VCaP (cell line): ENCODE measurements around the gene DLST.

Source experiments
- H3K27ac ChIP-seq: fragments of 450-650 bp; 2 replicates; pipeline ENCODE4 v1.5.1; 2017
- TF ChIP-seq, protein P1 (sequence below): fragments of 450-650 bp; conservative IDR thresholded peaks from 2 replicates; pipeline ENCODE4 v1.5.1; 2017; ENCODE audit warnings: mild to moderate bottlenecking, moderate library complexity

The DLST gene

DNA sequence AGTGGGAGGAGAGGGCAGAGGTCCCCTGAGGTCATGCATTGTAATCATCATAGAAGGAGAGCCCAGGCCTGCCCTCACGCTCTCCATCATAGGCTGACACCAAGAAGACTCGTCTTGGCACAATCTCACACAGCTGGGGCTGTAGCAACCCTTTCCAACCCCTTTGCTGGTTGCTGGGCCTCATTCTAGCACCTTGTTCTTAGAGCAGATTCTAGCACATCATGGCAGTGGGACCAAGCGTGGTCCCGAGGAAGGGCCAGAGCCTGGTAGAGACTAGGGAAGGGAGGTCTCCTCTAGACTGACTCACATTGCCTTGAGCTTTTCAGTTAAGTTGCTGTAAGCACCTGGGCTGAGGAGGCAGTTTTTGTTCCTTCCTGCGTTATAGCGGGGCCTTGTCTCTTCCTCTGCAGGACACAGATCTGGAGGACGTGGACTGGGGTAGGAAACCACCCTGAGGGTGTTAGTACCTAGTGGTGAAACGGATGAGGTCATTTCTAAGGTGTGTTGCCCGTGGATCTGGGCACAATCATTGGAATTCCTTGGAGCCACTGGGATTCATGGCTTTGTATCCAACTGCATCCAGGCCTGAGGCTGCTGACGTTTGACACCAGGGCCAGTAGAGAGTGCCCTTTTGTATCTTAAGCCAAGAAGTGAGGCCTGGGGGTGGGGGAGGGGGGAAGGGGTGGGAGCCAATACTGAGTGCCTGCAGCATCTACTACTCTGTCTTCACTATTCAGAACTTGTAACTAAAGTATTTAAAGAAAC, 21.4 kb downstream of the DLST start:
- TF ChIP-seq, protein P1, sequence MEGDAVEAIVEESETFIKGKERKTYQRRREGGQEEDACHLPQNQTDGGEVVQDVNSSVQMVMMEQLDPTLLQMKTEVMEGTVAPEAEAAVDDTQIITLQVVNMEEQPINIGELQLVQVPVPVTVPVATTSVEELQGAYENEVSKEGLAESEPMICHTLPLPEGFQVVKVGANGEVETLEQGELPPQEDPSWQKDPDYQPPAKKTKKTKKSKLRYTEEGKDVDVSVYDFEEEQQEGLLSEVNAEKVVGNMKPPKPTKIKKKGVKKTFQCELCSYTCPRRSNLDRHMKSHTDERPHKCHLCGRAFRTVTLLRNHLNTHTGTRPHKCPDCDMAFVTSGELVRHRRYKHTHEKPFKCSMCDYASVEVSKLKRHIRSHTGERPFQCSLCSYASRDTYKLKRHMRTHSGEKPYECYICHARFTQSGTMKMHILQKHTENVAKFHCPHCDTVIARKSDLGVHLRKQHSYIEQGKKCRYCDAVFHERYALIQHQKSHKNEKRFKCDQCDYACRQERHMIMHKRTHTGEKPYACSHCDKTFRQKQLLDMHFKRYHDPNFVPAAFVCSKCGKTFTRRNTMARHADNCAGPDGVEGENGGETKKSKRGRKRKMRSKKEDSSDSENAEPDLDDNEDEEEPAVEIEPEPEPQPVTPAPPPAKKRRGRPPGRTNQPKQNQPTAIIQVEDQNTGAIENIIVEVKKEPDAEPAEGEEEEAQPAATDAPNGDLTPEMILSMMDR = no peak
- no peak overlapping the region for H3K27ac ChIP-seq

DNA sequence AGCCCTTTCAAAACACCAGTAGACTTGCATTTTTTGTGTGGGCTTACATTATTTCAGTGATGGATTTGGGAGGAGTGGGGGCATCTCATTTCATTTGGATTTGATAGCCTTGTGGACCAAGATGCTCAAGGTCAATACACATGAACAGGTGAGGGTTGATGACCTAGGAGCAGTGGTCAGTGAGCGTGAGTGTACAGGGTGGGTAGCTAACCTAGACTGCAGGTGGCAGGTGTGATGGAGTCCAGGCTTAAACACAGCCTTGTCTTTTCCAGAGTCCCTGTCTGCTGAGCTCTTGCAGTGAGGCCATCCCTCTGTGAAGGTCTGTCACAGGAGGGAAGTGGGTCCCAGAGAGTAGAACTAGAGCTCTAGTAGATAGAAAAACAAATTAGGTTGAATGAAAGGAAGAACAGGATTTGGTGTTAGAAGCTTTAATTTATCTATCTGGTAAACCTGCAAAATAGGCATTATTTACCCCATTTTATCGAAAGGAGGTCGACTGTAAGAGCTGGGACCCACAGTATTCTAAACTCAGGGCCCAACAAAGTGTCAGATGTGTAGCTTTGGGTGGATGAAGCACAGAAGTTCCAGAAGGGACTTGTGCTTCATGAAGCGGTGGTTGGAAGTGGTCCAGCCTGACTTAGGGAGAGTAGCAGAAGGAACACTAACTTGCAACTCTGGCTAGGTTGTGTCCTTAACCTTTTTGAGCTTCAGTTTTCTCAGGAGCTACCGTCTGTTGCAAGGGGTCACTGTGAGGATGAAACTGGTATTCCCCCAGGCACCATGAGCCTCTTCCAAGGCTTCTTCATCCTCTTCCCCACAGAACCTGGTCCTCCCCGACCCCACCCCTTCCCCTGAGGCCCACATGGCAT, 23.2 kb downstream of the DLST start:
- H3K27ac ChIP-seq = no peak overlapping the region

DNA sequence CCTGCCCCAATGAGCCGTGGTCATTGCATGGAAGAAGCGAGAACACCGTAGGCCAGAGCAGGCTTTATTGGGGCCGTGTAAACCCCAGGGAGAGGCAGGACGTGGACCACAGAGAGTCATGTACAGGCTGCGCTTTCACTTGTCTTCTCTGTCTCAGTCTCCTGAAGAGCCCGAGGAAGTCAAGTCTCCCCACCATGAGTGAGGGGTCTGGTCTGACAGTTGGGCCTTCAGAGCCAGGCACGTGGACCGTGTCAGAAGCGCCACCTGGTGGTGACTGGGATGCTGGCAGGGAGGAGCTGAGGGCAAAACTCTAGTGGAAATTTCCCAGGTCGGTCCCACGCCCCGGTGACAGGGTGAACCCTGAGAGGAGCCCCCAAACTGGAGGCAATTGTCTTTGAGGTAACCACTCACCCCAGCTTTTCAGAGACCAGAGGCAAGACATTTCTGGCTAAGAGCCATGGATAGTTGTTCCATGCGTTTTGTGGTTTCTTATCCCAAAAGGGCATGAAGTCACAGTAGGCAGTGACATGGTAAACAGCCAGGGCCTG, 24.0 kb downstream of the DLST start:
- TF ChIP-seq, protein P1 = peak; percentile 93
- no peak overlapping the region for H3K27ac ChIP-seq

More for the DNA sequence above, 23.2 kb downstream of the DLST start:
- TF ChIP-seq, protein P1 = no peak

DNA sequence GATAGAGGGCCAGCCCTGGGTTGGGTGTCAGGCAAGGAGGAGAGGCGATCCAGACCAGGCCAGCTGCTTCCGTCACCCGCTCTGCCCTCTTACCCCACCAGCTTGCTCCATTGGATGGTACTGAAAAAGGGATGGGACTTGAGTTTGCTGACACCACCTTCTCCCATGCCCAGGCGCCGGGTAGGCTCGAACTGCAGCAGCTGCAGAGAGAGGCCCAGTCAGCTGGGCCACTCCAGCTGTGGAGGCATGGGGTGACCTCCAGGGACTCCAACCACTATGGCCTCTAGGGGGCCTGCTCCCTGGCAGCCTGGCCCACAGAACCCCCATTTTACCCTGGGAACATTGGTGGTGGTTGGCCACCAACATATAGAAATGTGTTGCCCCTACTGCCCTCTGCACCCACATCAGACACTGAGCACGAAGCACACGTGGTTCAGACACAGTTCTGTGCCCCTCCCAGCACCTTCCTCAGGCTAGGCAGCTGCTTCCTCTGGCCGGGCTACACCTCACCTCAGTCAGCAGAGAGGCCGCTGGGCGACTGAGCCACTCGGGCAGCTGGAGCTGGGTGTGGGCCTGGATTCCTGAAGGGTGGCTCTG, 25.3 kb downstream of the DLST start:
- H3K27ac ChIP-seq = no peak overlapping the region
- TF ChIP-seq, protein P1 = no peak

DNA sequence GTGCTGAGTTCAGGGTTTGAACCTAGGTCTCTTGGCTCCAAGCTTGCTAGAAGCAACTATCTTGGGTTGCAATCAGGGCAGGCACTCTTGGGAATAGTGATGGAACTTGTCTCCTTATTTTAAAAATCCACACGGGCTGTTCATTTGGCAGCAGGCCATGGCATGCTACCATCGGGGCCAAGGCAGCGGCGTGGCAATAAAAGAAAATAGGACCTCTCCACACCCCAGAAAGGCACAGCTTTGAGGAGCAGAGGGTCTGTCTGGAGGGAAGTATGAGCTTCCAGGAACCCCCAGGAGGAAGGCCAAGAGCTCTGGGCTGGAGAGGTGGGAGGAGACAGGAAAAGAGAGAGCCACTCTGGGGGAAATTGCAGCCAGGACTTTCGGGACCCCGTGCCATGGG, 26.0 kb downstream of the DLST start:
- no peak overlapping the region for H3K27ac ChIP-seq
- TF ChIP-seq, protein P1 = no peak

DNA sequence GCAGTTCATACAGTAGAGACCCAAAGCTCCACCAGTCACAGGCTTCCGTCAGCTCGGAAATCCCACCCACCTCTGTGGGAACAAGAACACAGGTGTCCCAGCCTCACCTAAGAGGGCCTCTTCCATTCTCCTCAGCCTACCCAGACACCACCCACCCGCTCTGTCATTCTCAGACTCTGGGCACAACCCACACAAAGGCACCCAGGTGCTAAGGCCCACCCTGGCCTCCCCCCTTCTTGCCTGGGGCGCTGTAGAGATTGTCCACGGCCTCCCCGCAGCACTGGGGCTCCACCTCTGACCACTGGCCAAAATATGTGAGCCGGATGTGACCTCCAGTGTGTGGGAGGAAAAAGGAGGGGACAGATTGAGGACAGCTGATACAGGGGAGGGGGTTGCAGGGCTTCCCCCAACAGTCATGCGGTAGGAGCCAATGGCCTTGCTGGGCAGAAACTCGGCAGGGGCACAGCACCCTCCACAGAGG, 27.2 kb downstream of the DLST start:
- TF ChIP-seq, protein P1 = no peak

DNA sequence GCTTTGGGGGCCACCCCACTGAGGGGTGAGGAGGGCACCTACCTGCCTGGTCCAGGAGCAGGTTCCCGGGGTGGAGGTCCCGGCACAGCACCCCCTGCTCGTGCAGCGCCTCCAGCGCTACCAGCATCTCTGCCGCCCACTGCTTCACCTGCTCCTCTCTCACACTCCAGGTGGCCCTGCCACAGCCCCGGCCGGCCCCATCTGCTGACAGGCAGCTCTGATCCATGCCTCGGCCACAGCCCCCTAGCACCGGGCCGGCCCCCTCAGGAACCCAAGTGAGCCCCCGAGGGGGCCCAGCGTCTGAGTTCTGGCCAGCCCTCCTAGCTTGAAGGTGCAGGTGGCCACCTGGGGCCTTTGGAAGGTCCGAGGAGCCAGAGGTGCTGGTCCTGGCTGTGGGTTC, 27.8 kb downstream of the DLST start:
- TF ChIP-seq, protein P1 = no peak

More for the DNA sequence above, 27.2 kb downstream of the DLST start:
- H3K27ac ChIP-seq = no peak overlapping the region

More for the DNA sequence above, 27.8 kb downstream of the DLST start:
- no peak overlapping the region for H3K27ac ChIP-seq
